B cell (primary cell): ENCODE measurements around the gene BLOC1S1. TPM values are rescaled to one million over a fixed set of nuclear protein-coding genes. Genes with fewer than 3 reads are reported as not detected.

Experiments
- ATAC-seq: fragments of 200-7000 bp; cut with Tn5 transposase; one replicate; pipeline ENCODE4 v1.10.0; 2021; ENCODE audit warnings: low read depth, mild to moderate bottlenecking, moderate number of reproducible peaks, moderate library complexity
- CTCF ChIA-PET: fragments of 350-600 bp; sonication (Branson Sonifier 250); formaldehyde crosslinking; loops from one replicate; lab custom pipeline; 2021; ENCODE audit warnings: antibody characterized with exemption, inconsistent platforms; lab: Charles Lee
- POLR2A ChIA-PET: fragments of 350-600 bp; sonication (Branson Sonifier 250); formaldehyde crosslinking; loops from one replicate; lab custom pipeline; 2021; ENCODE audit warnings: antibody characterized with exemption; lab: Charles Lee
- DNase-seq: peaks from one replicate; pipeline ENCODE4 v3.0.0; 2013
- H2AFZ ChIP-seq: 2 replicates; pipeline ENCODE4 v1.6.1; 2012; ENCODE audit warnings: mild to moderate bottlenecking, low read depth, low read length; ENCODE audit not compliant: insufficient read depth, poor library complexity, severe bottlenecking
- H3K27ac ChIP-seq, 2 donors: 1 replicate in 1 of 2; 2 replicates in 1 of 2; pipeline ENCODE4 v1.5.1; 2012 to 2013; ENCODE audit warnings: low read length in 2 of 2, mild to moderate bottlenecking in 2 of 2, moderate library complexity in 1 of 2
- H3K27me3 ChIP-seq, 4 experiments: fragments of 200-600 bp in 1 of 4; sonication (generic) in 1 of 4; replicated peaks in 1 of 4; 1 replicate in 2 of 4; 2 replicates in 2 of 4; pipeline versions ENCODE4 v1.6.1 to v1.7.0; 2013 to 2016; ENCODE audit warnings: low read length in 3 of 4, mild to moderate bottlenecking in 2 of 4, mixed read lengths in 1 of 4, moderate library complexity in 1 of 4; ENCODE audit not compliant: insufficient read depth in 4 of 4, control insufficient read depth in 3 of 4; ENCODE audit errors: control extremely low read depth in 1 of 4
- H3K36me3 ChIP-seq, 2 experiments: replicated peaks in 1 of 2; 1 replicate in 1 of 2; 2 replicates in 1 of 2; pipeline versions ENCODE4 v1.6.1 to v1.7.1; 2013; ENCODE audit warnings: low read length in 1 of 2; ENCODE audit not compliant: insufficient read depth in 2 of 2, control insufficient read depth in 1 of 2; ENCODE audit errors: control extremely low read depth in 1 of 2, extremely low read depth in 1 of 2
- H3K4me1 ChIP-seq, 2 donors: fragments of 200-600 bp in 1 of 2; sonication (generic) in 1 of 2; 1 replicate in 1 of 2; 2 replicates in 1 of 2; pipeline versions ENCODE4 v1.5.1 to v1.6.1; 2013 to 2017; ENCODE audit warnings: low read length in 2 of 2; ENCODE audit not compliant: control insufficient read depth in 2 of 2, insufficient read depth in 2 of 2
- H3K4me2 ChIP-seq: replicated peaks from 2 replicates; pipeline ENCODE3; 2012; ENCODE audit warnings: mild to moderate bottlenecking, low read depth, low read length; ENCODE audit not compliant: poor library complexity, severe bottlenecking
- H3K4me3 ChIP-seq, 5 experiments: fragments of 200-600 bp in 1 of 5; sonication (generic) in 1 of 5; 1 replicate in 3 of 5; 2 replicates in 2 of 5; pipeline versions ENCODE4 v1.5.1 to v1.7.0; 2011 to 2016; ENCODE audit warnings: low read length in 4 of 5, mild to moderate bottlenecking in 4 of 5, low read depth in 2 of 5, control low read depth in 1 of 5, moderate library complexity in 1 of 5; ENCODE audit not compliant: insufficient read depth in 1 of 5; ENCODE audit errors: control extremely low read depth in 1 of 5, extremely low read depth in 1 of 5
- H3K79me2 ChIP-seq: fragments of 200-600 bp; sonication (generic); one replicate; pipeline ENCODE4 v1.6.0; 2016; ENCODE audit warnings: low read length; ENCODE audit not compliant: control insufficient read depth, insufficient read depth
- H3K9ac ChIP-seq: fragments of 200-600 bp; sonication (generic); 2 replicates; pipeline ENCODE4 v1.6.1; 2017; ENCODE audit warnings: mild to moderate bottlenecking, low read length, moderate library complexity
- H3K9me3 ChIP-seq, 3 donors: one replicate each; pipeline versions ENCODE4 v1.6.1 to v1.7.1; 2013; ENCODE audit warnings: low read length in 2 of 3; ENCODE audit not compliant: control insufficient read depth in 2 of 3, insufficient read depth in 1 of 3; ENCODE audit errors: control extremely low read depth in 1 of 3
- H4K20me1 ChIP-seq: 2 replicates; pipeline ENCODE4 v1.6.0; 2012; ENCODE audit warnings: mild to moderate bottlenecking, low read length; ENCODE audit not compliant: insufficient read depth, control insufficient read depth, poor library complexity, severe bottlenecking
- H3K27ac Mint-ChIP-seq: one replicate; pipeline ENCODE4 v1.8.0; 2021; ENCODE audit warnings: mixed read lengths
- H3K27me3 Mint-ChIP-seq: one replicate; pipeline ENCODE4 v1.8.0; 2021; ENCODE audit warnings: mixed read lengths
- H3K4me1 Mint-ChIP-seq: one replicate; pipeline ENCODE4 v1.8.0; 2021; ENCODE audit warnings: mixed read lengths
- H3K4me3 Mint-ChIP-seq: one replicate; pipeline ENCODE4 v1.8.0; 2021; ENCODE audit warnings: mixed read lengths
- H3K9me3 Mint-ChIP-seq: one replicate; pipeline ENCODE4 v1.8.0; 2022; ENCODE audit warnings: mixed read lengths; ENCODE audit not compliant: insufficient read depth
- CTCF ChIP-seq: fragments of 200-600 bp; IDR thresholded peaks from one replicate; pipeline ENCODE4 v1.8.0; 2022; ENCODE audit warnings: antibody characterized with exemption, mild to moderate bottlenecking
- EZH2 ChIP-seq: IDR thresholded peaks from 2 replicates; pipeline ENCODE4 v1.6.1; 2012; ENCODE audit warnings: borderline replicate concordance, low read depth, mild to moderate bottlenecking, moderate library complexity, low read length; ENCODE audit not compliant: insufficient read depth, poor library complexity, severe bottlenecking
- WGBS: methylation state at CpG from one replicate; pipeline ENCODE4 v1.1.5; 2013; ENCODE audit warnings: missing lambda C conversion rate; ENCODE audit not compliant: insufficient coverage; 5-methylcytosine and 5-hydroxymethylcytosine counted together
- intact Hi-C: fragments of 100-400 bp; cut with micrococcal nuclease; formaldehyde crosslinking; loops from one replicate; pipeline ENCODE4 v1.10.0; 2022
- polyA plus RNA-seq: library from polyadenylated mRNA; depleted of rRNA; stranded (reverse); fragments of >200 nt; gene quantifications from 2 replicates; pipeline ENCODE4 v1.2.3, GENCODE V29; 2012
- total RNA-seq, 2 donors: library from RNA; stranded (reverse); fragments of 120-200 nt in 1 of 2; gene quantifications; 1 replicate in 1 of 2; 2 replicates in 1 of 2; pipeline versions ENCODE4 v1.2.3 to v1.2.4, GENCODE V29; 2013 to 2022

BLOC1S1 gene
- total and polyA plus RNA-seq, 2 donors (not counting 1 experiment from before 2014, with no cell fraction given): 71.1 to 229 TPM

DNA sequence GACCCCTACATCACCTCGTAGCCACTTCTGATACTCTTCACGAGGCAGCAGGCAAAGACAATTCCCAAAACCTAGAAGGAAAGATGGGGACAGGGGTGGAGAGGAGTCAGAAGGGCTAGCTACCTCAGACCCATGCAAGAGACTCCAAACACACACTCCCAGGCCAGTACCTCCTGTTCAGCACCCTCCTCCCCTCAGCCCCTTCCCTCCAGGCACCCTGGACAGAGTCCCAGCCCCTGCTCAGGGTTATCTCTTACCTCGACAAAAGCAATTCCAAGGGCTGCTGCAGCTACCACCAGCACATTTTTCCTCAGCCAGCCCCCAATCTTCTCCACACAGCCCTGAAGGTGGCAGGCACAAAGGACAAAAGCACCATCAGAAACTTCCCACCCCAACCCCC, 9.7 kb downstream of the BLOC1S1 start:
- H3K4me3 Mint-ChIP-seq: peak overlapping the region; percentile 13
- Histone ChIP-seq H3K4me2 (no peak overlapping the region), H3K36me3 (peaks cover 0 to 18% of the 10 kb centered on the region in 2 experiments), H4K20me1 (no peaks in the 10 kb centered on the region), H3K27ac (no peak overlapping the region), H3K4me3 (no peak overlapping the region), H2AFZ (no peak overlapping the region), H3K79me2 (no peaks in the 10 kb centered on the region), H3K27me3 (no peaks in the 10 kb centered on the region), H3K9me3 (no peaks in the 10 kb centered on the region), H3K9ac (no peak overlapping the region), H3K4me1 (peaks cover 21 to 40% of the 10 kb centered on the region in 2 donors)
- ATAC-seq (no peak), DNase-seq (no peak)
- CTCF ChIA-PET: interaction anchor here (0.7 to 11.0 kb wide), 5 partner anchors 10 to 219 kb away, joined by 3 to 147 read pairs (median 5); partner anchors contain the start of gene BLOC1S1
- POLR2A ChIA-PET: no interaction called here
- intact Hi-C loops: loop anchor here (2.0 kb wide), 1 partner anchor 71 kb away; no protein-coding TSS in a partner anchor
- H3K27ac Mint-ChIP-seq: peak overlapping the region; percentile 86
- peaks cover 47% of the 10 kb centered on the region for H3K4me1 Mint-ChIP-seq
- no peaks in the 10 kb centered on the region for H3K27me3 Mint-ChIP-seq
- WGBS: 89% methylated on average over 1 of the region's 3 CpGs
- H3K9me3 Mint-ChIP-seq: no peaks in the 10 kb centered on the region
- TF ChIP-seq EZH2 (no peak), CTCF (no peak)

GRCh38 chr12:55726971-55727370, 11.1 kb downstream of the BLOC1S1 start:
- Histone ChIP-seq H3K9ac (no peak overlapping the region), H3K4me2 (no peak overlapping the region), H3K27ac (peak overlapping the region in 1 of 2 donors; percentile 16), H3K4me1 (peaks cover 21 to 40% of the 10 kb centered on the region in 2 donors), H3K36me3 (peaks cover 0 to 17% of the 10 kb centered on the region in 2 experiments), H2AFZ (no peak overlapping the region), H3K27me3 (no peaks in the 10 kb centered on the region), H3K4me3 (no peak overlapping the region), H4K20me1 (no peaks in the 10 kb centered on the region), H3K79me2 (no peaks in the 10 kb centered on the region), H3K9me3 (no peaks in the 10 kb centered on the region)
- POLR2A ChIA-PET: no interaction called here
- WGBS: 70% methylated on average over 10 of the region's 10 CpGs
- CTCF ChIA-PET: interaction anchor here (4.2 to 4.4 kb wide), 2 partner anchors 10 to 11 kb away, joined by 24 to 41 read pairs; partner anchors contain the start of gene BLOC1S1
- TF ChIP-seq CTCF: no peak
- TF ChIP-seq EZH2: no peak
- no peak for DNase-seq
- H3K27ac Mint-ChIP-seq: peak overlapping the region; percentile 89
- intact Hi-C loops: no loop called here
- H3K9me3 Mint-ChIP-seq: no peaks in the 10 kb centered on the region
- H3K4me3 Mint-ChIP-seq: peak overlapping the region; percentile 82
- H3K27me3 Mint-ChIP-seq: no peaks in the 10 kb centered on the region
- peaks cover 45% of the 10 kb centered on the region for H3K4me1 Mint-ChIP-seq
- ATAC-seq: no peak
